GM19099 (cell line): ENCODE results near the gene ARFGEF3.

ENCODE experiments used
- POLR2A ChIP-seq: IDR thresholded peaks from 3 replicates; pipeline ENCODE4 v1.6.1; 2011; ENCODE audit warnings: low read depth; ENCODE audit not compliant: insufficient read length; ENCODE audit errors: extremely low read depth

The ARFGEF3 gene

GRCh38 chr6:138346302-138347195 lies 184.8 kb downstream of the ARFGEF3 start:
- TF ChIP-seq POLR2A, result no peak

DNA sequence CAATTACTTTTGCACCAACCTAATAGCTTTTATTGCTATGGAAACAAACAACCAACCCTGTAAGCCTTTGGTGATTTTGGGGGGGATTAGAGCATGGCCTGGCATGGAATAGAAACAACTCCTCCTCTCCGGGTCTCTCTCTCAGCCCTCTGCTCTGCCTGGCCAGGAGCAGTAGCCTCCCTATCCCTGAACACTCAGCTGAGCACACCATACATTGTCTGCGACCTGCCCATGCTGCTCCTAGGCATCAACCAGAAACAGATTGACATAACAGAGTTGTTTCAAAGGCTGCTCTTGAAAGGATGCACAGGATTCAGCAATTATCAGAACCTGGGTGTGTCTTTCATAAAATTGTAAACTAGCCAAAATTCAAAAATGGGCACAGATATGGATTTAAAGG lies 186.1 kb downstream of the ARFGEF3 start:
- no peak for TF ChIP-seq POLR2A

DNA sequence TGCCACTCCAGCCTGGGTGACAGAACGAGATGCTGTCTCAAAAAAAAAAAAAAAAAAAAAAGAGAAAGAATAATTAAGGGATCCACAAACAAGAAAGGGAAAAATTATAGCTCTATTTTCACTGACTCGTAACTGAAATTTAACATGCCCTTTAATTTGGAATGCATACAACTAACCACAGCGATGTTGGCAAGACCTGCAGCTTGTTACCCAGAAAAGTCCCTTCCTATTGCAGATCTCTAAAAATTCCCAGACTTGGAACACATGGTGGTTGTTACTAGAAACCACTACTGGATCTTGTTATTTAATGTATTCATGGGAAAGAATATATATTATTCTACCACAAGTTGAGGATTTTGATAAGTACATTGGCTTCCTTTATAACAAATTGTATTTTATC lies 188.2 kb downstream of the ARFGEF3 start:
- no peak for TF ChIP-seq POLR2A

GRCh38 chr6:138357928-138358327 lies 196.2 kb downstream of the ARFGEF3 start:
- TF ChIP-seq POLR2A, result no peak

DNA sequence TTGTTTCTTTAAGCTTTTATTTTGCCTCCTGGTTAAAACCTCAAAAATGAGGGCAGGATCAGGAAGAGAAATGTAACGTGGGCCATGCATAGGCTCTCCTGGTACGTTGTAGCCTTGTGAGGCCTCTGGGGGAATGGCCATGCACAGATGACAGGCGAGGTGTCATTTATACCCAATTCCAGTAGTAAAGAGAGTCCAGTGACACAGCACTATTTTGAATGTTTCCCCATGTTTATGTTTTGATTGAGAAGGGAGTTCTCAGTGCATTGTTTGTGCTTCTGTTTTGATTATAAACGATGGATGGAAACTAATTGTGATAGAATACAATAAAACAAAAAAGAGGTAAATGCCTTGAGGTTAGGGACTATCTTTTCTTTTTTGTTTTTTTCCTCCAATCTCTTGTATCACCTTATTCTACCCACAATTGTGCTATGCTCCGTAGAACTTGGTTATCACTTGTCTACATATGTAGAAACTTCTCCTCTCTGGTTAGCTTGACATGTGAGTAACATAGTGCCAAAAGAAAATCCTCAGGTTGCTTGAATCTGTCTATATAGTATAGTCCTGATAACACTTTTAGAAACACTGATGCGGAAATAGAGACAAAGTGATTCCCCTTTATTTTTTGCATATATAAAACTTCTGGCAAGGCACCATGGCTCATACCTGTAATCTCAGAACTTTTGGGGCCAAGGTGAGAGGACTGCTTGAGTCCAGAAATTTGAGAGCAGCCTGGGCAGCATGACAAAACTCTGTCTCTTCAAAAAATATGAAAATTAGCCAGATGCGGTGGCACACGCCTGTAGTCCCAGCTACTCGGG lies 209.1 kb downstream of the ARFGEF3 start:
- TF ChIP-seq POLR2A, result no peak

DNA sequence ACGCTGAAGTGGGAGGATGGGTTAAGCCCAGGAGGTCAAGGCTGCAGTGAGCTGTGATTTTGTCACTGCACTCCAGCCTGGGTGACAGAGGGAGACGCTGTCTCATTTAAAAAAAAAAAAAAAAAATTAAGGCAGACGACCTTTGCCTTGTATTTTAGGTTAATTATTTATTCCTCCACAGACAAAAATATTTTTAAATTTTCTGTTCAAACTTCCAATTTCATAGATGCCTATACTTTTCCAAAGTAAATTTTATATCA lies 209.6 kb downstream of the ARFGEF3 start:
- TF ChIP-seq POLR2A, result no peak

DNA sequence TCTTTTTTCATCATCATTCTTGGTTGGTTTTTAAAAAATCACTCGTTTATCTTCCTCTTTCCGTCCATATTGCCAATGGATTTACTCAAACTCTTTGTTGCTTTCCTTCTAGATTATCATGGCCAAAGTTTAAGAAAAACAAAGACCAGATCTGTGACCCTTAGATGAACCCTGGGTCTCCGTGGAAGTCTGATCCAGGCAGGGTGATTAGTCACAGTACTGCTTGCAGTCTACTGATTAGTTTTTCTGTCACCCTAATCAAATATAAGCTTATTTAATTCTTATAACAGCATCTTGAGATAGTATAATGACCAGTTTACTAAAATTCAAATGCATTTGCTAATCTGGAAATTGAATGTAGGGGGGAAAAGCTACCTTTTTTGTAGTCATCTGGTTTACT lies 210.0 kb downstream of the ARFGEF3 start:
- TF ChIP-seq POLR2A, result no peak

- TF ChIP-seq POLR2A, result no peak
Observed at GRCh38 chr6:138372711-138373463, 211.1 kb downstream of the ARFGEF3 start.

GRCh38 chr6:138374230-138374629 lies 212.5 kb downstream of the ARFGEF3 start:
- no peak for TF ChIP-seq POLR2A

DNA sequence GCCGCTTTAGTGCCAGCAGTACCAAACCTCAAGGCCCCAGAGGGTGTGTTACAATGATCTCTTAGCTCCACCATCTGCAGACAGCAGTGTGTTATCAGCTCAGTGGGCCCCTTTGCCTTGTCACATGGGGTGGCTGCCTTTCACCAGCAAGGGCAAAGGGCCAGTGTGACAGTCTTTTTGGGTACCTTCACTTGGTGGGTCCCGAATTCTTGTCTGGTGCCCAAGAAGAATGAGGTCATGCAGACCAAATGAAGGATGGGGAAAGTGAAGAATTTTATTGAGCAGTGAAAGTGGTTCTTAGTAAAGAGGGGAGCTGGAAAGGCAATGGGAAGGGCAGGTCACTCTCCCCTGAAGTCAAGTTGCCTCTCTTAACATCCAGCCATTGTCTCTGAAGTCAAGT lies 213.1 kb downstream of the ARFGEF3 start:
- no peak for TF ChIP-seq POLR2A

- no peak for TF ChIP-seq POLR2A
Observed at GRCh38 chr6:138377042-138377441, 215.3 kb downstream of the ARFGEF3 start.

DNA sequence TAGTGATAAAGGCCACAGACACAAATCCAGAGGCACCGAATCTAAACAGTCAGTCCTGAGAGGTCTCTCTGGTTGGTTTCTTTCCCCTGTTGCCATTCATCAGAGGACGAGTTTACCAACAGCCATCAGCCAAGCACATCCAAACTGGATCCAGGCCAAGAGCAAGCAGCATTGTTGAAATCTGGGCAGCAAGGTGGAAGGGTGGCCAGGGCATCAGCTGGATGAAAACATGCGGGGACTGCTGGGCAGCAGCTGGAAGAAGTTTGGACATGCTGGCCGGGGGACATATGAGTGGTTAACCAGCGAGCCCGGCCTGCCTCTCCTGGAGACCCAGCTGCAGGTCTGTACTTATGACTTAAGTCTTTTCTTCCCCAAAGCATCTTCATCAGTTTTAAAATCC lies 216.1 kb downstream of the ARFGEF3 start, which contains the start of gene SMIM28:
Gene SMIM28 (plus strand): TSS at position 62 of the 400 bp plus-strand sequence. CDS start 168 bp downstream, at position 230.
- TF ChIP-seq POLR2A, result no peak

GRCh38 chr6:138378463-138378862 lies 216.7 kb downstream of the ARFGEF3 start:
- no peak for TF ChIP-seq POLR2A

DNA sequence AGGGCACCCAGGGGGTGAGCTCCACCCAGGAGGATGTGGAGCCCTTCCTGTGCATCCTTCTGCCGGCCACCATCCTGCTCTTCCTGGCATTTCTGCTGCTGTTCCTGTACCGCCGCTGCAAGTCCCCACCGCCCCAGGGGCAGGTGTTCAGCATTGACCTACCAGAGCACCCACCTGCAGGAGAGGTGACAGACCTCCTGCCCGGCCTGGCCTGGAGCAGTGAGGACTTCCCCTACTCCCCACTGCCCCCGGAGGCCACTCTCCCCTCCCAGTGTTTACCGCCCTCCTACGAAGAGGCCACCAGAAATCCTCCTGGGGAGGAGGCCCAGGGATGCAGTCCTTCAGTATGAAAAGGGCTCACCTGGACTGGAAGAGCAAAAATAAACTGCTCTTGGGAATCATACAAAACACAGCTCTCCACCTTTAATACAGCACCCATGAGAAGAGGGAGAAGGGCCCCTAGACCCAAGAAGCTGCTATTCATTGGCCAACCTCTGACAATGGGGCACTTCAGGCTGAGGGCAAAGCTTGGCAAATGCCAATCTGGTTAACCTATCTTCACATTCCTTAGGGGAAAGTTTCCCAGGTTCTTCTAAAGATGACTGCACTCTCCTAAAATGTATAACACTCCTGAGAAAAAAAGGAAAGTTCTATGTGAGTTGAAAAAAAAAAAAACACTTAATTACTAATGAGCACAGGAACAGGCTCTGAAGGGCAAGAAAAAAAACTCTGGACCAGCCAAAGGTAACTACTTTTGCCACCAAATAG lies 220.9 kb downstream of the ARFGEF3 start:
- no peak for TF ChIP-seq POLR2A

- no peak for TF ChIP-seq POLR2A
Observed at GRCh38 chr6:138383776-138384175, 222.0 kb downstream of the ARFGEF3 start.
